ENCODE data around the gene OR4N2.
"Not testable (repeated sequence)": the region's sequence is repeated elsewhere in the genome, so short reads cannot be mapped to it uniquely, and the experiment has no call there.

GRCh38 chr14:19827626-19828244 is 24.2 kb downstream of the OR4N2 start:
- TF ChIP-seq, protein P1, sequence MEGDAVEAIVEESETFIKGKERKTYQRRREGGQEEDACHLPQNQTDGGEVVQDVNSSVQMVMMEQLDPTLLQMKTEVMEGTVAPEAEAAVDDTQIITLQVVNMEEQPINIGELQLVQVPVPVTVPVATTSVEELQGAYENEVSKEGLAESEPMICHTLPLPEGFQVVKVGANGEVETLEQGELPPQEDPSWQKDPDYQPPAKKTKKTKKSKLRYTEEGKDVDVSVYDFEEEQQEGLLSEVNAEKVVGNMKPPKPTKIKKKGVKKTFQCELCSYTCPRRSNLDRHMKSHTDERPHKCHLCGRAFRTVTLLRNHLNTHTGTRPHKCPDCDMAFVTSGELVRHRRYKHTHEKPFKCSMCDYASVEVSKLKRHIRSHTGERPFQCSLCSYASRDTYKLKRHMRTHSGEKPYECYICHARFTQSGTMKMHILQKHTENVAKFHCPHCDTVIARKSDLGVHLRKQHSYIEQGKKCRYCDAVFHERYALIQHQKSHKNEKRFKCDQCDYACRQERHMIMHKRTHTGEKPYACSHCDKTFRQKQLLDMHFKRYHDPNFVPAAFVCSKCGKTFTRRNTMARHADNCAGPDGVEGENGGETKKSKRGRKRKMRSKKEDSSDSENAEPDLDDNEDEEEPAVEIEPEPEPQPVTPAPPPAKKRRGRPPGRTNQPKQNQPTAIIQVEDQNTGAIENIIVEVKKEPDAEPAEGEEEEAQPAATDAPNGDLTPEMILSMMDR (IDR thresholded peaks at IDR 0.05), result peak; percentile 47
- TF ChIP-seq ZFX (IDR thresholded peaks at IDR 0.05; ENCODE audit: borderline replicate concordance), result not testable (repeated sequence)
